HG03521 (cell line): Measurements from ENCODE around the gene CD7.
"Not testable (repeated sequence)": the region's sequence is repeated elsewhere in the genome, so short reads cannot be mapped to it uniquely, and the experiment has no call there.

Experiments used
- ATAC-seq: cut with Tn5 transposase; IDR thresholded peaks from one replicate; pipeline ENCODE4 v1.9.1; 2021; ENCODE audit warnings: mild to moderate bottlenecking, moderate library complexity; ENCODE audit not compliant: unreplicated experiment

CD7 gene

DNA sequence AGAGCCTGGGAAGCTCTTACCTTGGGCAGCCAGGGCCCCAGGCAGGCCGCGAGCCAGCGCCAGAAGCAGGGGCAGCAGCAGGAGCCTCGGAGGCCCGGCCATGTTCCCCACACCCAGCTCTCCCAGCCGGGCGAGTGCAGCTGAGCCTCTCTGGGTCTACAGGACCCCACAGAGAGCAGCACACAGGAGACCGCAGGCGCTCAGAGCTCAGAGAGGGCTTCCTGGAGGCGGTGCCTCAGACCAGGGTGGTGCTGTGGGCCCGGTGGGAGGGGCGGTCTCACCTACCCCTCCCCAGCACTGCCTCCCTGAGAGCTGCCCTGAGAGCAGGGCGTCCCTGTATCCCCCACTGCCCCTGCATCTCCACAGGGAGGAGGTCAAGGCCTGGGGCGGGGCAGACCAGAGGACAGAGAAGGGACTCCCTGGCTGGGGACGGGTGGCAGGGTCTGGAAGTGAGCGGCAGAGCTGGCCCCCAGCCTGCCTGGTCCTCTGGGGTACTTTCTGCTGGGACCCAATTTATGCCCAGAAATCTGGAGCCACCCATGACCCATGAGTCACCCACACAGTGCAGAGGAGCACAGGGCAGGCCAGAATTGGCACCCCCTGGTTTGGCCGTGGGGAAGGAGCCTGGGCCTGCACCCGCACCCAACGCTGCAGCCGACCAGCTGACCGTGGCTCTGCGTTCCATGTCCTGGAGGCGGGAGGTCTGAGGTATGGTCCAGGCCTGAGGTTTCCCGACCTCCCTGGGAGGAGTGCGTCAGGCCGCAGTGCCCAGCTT, at the start of gene CD7:
CD7 (minus strand) TSS at position 215 of the 775 bp plus-strand sequence; CDS start at position 102, 113 bp downstream.
- ATAC-seq, result no peak

DNA sequence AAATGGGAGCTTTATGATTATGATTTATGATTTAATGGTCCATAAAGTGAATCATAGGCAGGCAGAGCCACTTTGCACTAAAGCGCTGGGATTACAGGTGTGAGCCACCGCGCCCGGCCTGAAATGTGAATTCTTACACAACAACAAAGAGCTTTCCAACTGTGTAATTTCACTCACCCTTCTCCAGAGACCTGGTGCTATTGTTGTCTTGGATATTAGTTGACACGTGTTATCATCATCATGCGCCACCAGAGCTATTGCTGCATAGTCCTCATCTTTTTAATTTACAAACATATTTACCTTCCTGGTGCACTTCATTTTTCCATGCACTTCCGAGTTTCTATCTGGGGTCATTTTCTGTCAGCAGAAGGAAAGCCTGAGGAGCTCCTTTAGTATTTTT, 49.3 kb upstream of the CD7 start:
- no peak for ATAC-seq

DNA sequence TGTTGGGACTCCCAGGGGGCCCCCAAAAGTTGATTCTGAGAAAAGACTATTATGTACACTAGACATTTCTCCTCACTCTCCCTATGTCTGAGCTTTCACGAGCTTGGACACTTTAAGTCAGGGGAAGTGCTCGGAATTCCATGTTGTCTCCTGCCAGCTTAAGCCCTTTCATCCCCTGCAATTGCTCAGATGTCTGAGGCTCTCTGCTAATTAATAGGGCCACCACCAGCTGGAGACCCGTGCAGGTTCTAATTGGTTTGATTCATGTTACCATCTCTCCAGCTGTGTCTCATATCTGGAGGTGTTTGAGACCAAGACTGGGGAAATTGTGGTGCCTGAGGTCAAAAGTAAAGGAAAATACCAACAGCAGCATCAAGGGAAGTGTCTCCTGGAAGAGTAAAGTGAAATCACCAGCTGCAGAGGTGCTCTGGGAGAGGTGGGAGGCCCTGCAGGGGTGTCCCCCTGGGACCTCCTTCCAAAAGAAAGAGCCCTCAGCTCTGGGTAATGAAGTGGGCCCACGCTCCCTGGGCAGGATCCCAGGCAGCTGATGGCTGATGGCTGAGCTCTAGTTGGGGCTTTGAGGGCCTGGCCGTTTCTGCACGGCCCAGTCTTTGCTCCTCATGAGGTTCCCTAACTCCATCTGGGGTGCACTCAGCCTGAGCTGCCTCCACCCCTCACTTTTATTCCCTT, 48.3 kb upstream of the CD7 start:
- ATAC-seq, result no peak

DNA sequence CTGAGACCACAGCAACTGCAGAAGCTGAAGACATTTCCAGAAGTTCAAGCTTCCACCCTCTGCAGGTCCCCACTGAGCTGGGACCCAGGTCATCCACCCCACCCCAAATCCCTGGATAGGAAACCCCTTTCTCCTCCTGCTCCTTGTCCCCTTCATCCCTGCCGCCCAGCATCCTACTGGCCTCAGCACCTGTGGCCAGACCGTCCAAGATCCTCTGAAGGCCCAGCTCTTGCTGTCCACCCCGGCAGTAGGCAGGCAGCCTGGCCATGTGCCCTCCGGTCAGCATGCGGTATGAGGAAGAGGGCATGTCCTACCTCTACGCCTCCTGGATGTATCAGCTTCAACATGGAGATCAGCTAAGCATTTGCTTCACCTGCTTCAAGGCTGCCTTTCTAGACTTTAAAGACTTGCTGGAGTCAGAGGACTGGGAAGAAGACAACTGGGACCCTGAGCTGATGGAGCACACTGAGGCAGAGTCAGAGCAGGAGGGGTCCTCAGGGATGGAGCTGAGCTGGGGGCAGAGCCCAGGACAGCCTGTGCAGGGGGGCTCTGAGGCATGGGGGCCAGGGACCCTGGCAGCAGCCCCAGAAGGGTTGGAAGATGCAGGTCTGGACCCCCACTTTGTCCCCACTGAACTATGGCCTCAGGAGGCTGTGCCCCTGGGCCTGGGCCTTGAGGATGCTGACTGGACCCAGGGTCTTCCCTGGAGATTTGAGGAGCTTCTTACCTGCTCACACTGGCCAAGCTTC, 44.7 kb upstream of the CD7 start:
- no peak for ATAC-seq

DNA sequence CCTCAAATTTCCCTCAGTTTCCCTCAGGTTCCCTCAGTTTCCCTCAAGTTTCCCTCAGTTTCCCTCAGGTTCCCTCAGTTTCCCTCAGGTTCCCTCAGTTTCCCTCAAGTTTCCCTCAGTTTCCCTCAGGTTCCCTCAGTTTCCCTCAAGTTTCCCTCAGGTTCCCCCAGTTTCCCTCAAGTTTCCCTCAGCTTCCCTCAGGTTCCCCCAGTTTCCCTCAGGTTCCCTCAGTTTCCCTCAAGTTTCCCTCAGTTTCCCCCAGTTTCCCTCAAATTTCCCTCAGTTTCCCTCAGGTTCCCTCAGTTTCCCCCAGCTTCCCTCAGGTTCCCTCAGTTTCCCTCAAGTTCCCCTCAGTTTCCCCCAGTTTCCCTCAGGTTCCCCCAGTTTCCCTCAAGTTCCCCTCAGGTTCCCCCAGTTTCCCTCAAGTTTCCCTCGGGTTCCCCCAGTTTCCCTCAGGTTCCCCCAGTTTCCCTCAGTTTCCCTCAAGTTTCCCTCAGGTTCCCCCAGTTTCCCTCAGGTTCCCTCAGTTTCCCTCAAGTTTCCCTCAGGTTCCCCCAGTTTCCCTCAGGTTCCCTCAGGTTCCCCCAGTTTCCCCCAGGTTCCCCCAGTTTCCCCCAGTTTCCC, 42.2 kb upstream of the CD7 start:
- not testable (repeated sequence) for ATAC-seq

DNA sequence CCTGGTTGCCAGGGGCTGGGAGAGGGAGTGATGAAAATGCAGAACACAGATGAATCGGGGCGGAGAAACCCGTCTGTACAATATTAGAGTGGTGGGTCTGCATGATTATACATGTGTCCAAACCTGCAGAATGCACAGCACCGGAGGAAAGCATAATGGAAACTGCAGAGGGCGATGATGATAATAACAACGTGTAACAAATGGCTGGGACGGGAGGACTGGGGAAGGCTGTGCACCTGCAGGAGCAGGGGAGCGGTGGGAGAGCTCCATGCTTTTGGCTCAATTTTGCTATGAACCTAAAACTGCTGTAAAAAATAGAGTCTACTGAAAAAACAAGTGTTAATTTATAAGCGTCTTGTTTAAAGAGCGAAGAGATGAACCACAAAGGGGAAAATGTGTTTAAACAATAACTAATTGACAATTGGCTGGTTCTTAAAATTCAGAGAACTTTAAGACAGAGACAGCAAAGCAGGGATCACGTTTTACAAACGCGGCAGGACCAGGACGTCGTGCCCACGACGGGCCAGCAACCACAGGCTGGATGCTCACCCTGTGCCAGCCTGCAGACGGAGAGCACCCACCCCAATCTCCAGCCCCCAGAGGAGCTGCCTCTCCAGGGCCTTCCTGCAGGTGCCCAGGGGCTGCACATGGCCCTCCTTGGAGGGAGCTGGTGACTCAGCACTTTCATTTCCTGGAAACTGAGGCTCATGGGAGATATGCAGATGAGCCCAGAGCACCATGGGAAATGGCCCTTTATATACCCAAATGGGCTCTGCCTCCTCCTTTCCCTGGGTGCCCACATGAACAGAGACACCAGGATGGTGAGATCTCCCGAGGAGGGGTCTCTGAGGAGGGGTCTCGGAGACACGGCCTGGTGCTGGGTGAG, 41.3 kb upstream of the CD7 start, which contains the start of gene TEX19:
TEX19 (plus strand) TSS at position 783 of the 886 bp plus-strand sequence. CDS start 2,904 bp downstream, outside the sequence.
- no peak for ATAC-seq

DNA sequence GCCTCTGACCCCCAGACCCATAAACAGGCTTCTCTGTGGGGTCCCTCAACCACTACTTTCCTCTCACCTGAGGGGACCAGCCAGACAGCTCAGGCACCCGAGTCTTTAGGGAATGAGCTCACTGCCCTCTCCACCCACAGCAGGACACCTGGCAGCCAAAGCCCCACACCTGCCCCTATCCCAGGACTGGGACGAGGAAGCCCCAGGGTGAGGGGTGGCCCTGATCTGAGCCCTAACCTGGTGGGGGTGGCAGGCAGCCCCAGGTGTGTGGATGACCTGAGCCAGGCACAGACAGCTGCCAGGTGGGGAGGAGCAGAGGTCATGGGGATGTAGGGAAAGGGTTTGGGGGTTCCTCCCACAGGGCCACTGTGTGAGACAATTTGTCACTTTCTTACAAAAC, 40.0 kb upstream of the CD7 start:
- no peak for ATAC-seq

DNA sequence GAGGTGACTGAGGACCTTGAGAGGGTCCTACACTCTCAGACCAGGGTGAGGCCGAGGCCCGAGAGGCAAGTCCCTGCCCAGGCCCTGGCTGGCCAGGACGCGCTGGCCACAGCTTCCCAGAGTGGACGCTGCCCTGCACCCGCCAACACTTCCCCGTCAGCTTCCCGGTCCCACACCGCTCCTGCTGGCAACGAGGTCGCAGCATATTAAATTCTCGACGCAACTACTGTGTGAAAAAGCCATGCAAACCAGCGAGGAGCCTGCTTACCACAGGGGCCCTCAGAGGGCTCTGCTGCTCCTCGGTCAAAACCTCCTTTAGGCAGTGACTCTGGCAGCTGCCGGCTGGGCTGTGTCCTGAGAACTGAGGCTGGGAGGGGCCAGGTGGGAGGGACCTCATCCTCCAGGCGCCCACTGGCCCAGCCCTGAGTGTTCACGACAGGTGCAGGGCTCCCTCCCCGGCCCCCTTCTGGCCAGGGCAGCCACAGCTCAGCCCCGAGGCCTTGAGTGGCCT, 39.5 kb upstream of the CD7 start:
- no peak for ATAC-seq

DNA sequence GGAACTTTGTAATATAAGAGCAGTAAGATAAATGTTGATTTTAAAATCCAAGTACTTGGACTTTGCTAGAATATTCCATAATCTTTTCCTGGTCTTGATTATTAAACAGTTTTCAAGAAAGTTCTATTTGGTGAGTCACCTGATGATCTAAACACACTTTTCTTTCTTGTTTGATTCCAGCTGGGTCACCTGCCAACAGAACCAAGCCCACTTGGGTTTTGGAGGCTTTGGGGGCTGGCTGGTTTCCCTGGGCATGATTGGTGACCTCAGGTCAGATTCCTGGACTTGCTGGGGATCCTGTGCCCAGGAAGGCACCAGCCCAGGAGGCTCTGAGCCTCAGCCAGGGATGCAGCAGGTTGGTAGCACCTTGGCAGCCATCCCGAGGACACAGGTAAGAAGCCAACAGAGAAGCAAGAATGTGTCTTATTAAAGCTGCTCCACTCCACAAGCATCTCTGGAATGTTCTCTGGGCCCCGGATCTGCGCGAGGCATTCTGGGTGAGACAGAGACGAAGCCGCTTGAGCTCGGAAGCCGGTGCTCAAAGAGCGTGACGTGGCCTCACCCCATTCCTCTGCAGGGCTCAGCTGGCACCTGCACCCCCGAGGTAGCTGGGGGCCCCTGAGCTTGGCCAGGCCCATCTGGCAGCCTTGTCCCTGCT, 38.5 kb upstream of the CD7 start:
- no peak for ATAC-seq

DNA sequence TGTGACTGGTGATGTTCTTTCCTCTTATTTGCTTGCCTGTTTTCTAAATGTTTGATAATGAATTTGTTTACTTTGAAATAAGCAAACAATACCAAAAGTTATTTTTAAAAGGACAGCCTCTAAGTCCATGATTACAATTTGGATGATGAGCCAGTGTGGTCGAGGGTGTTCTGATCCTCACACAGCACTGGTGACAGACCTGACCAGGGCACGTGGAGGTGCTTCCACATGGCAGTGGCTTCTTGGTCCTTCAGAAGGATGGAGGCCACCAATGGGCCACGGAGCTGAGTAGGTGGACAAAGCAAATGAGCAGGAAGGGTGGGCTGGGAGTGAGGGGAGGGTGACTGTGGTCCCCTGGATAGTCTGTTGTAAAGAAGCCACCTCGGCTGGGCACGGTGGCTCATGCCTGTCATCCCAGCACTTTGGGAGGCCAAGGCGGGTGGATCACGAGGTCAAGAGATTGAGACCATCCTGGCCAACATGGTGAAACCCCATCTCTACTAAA, 37.4 kb upstream of the CD7 start:
- no peak for ATAC-seq

DNA sequence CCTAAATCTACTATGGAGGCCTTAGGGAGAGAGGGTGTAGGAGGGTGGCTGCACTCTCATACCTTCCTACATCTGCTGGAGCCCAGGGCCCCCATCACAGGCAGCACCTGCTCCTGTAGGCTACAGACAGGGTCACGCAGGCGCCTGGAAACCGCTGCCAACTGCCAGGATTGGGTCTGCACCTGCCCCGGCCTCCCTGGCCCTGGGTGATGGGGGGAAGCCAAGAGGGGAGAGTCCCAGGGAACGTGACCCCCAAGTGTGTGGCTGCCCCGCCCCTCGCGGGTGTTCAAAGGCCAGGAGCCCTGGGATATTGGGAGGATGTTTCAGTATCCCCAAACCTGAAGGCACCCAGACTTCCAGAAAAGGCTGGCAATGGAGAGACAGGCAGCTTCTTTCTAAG, 36.1 kb upstream of the CD7 start:
- no peak for ATAC-seq

DNA sequence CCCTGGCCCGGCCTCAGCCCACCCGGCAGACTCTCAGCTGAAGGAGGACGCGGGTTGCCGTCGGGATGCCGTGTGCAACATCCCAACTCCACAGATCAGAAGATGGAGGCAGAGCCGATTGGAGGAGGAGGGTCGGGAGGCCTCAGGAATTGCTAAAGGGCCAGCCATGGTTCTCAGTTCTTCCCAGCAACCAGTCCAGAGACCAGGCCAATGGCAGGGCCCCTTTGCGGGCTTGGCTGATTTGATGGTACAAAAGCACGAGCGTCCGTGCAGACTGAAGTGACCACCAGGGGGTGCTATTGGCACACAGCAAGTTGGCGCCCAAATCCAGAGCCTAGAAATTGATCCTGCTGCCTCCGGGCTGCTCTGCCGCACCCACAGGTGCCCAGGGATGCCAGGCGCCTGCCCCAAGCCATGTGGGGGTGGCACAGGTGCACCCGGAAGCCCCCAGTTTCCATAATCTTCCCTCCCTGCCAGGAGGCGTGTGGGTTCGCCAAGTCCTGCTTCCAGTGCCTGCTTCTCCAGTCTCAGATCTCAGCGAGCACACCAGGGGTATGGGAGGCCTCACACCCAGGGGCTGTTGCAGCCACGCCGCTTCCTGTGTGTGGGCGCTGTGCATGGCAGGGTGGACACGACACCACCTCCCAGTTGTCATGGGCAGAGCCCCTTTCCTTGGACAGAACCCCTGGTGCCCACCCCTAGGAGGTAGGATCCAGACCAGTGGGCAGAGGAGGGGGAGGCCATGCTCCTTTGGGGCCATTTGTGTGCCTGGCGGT, 34.5 kb upstream of the CD7 start:
- no peak for ATAC-seq

DNA sequence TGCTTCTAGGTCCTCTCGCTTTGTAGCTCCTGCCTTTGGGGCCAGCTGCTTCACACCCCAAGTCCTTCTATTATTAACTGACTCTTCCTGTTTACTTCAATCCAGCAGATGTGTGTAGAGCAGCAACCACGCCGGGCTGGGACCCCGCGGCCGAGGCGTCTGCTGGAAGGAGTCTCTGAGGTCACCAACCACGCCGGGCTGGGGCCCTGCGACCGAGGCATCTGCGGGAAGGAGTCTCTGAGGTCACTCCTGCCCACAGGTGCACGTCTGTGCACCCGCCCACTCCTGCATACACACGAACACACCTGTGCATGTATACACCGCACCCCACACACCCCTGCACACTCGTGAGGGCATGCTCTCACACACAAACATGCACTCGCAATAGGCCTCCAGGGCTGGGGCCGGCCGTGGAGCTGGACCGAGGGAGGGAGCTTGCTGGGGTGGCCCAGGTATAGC, 33.9 kb upstream of the CD7 start:
- ATAC-seq, result no peak

DNA sequence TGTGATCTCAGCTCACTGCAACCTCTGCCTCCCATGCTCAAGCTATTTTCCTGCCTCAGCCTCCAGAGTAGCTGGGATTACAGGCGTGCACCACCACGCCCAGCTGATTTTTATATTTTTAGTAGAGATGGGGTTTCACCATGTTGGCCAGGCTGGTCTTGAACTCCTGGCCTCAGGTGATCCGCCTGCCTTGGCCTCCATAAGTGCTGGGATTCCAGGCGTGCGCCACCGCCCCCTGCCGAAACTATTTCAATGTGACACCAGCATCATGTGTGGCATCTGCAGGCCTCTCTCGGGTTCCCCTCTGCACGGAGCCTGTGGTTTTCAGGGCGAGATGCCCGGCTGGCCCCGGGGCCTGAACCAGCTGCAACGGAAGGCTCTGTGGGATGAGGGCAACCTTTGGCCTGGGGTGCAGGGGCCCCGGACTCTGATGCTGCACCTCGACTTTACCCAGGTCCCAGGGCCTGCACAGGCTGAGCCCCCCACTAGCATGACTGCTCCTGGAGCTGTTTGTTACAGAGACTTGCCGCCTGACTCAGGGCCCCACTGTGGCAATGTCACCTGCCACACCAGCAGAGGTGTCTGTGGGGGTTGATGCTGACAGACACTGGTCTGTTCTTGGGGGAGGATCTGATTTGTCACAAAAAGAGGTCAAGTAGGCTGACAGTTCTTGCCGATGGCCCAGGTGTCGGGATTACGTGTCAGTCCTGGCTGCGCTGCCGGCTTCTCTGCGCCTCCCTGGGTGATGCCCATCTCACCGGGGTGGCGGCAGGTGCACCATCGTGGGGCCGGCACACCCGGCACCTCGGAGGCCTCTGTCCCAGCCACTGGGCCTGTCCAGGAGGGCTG, 33.0 kb upstream of the CD7 start:
- no peak for ATAC-seq

DNA sequence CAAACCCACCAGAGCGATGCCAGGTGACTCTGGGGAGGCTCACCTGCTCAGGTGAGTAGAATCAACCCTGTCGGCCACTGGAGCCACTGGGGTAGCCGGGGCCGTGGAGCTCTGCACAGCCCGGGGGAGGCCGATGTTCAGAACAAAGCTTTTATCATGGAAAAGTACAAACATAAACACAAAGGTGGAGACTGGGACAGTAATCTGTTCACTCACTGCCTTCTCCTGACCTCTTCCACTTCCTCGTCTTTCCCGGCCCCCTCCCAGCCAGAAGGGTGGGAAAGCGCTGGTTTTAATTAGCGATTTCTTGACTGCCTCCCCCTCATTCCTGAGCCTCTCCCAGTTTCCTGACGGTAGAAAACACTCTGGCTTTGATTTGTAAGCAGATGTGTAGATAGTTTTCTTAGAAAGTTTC, 31.9 kb upstream of the CD7 start:
- no peak for ATAC-seq

DNA sequence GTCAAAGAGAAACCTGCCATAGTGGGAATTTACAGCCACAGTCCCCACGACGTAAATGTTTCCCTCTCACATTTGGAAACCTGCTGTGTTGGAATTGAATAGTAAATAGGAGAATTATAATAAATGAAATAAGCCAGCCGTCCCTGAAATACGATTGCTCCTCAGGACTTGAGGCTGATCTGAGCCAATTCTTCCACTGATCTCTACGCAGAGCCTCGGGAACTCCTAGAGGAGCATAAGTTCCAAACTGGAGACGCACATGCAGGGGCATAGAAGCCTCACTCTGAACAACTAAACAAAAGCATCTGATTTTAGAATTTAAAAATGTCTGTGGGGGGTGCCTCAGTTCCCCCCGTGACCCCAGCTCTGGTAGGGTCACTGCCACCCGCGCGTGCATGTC, 31.5 kb upstream of the CD7 start:
- no peak for ATAC-seq

DNA sequence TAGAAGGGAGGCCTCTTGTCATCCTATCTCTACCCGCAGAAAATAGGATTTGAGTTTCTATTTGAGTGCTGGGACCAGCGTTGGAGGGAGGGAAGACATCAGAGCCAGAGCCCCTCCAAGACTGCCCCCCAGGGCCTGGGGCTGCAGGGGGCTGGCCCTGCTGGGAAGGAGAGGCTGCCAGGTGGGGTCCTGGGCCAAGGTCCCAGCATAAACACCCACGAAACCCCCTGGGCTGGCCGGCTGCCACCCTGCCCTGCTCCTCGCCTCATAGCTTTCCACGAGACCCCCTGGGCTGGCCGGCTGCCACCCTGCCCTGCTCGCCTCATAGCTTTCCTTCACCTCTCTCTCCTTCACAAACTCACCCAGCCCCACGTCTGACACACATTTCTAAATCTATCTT, 31.0 kb upstream of the CD7 start:
- no peak for ATAC-seq
